ENCODE measurements around the gene PLEK. TPM values are rescaled to one million over a fixed set of nuclear protein-coding genes. Genes with fewer than 3 reads are reported as not detected.

Gene PLEK
- total RNA-seq, 1 experiment from 2014 or later, result 232 TPM

DNA sequence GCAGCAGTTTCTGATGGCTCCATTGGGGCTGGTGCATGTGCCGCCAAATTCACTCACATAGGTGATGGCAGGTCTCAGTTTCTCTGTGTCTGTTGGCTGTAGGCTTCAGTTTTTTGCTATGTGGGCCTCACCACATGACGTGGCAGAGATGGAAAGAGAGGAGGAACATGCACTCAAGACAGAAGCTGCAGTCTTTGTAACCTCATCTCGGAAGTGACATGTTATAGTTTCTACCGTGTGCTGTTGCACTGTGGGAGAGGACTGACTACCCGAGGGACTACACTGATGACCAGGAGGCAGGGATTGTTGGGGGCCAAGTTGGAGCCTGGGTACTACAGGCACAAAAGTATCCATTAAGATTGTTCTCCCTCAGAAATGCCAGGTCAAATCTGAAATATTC is 36.2 kb upstream of the PLEK start:
- Histone ChIP-seq H3K36me3 (ENCODE audit: insufficient read depth, low read length) (no peaks in the 10 kb centered on the region), H3K79me2 (ENCODE audit: low read length) (no peaks in the 10 kb centered on the region), H3K4me2 (ENCODE audit: low read depth, low read length, poor library complexity, severe bottlenecking) (no peak overlapping the region), H3K9me2 (replicated peaks; ENCODE audit: insufficient read depth, low read length) (no peaks in the 10 kb centered on the region), H3K27ac (ENCODE audit: low read length) (no peak overlapping the region), H3K9ac (ENCODE audit: low read length) (no peak overlapping the region), H3K27me3 (ENCODE audit: low read length) (no peaks in the 10 kb centered on the region), H3K4me1 (ENCODE audit: low read length) (no peaks in the 10 kb centered on the region), H3K9me3 (ENCODE audit: low read length) (no peaks in the 10 kb centered on the region), H3K4me3 (ENCODE audit: low read length) (no peak overlapping the region), H4K20me1 (ENCODE audit: insufficient read depth, low read depth, low read length) (no peaks in the 10 kb centered on the region), H2AFZ (ENCODE audit: low read length) (no peak overlapping the region)
- DNase-seq, result no peak

DNA sequence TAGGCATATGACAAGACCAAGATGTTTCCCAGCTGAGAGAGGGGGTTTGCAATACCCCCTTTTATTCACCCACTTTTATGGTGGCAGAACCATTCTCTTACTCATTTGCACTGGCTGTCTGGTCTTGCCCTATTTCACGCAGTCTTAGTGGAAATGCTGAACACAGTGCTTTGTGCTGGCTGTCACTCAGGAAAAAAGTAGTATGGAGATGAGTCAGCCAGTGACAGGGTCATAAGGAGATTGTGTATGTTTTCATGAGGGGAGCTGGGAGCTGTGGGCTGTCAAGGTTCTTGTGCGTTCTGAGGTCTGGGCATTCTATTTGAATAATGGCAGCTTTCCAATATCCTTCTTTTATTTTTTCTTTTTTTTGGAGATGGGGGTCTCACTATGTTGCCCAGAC is 34.4 kb upstream of the PLEK start:
- no peak overlapping the region for H3K4me2 ChIP-seq (ENCODE audit: low read depth, low read length, poor library complexity, severe bottlenecking)

DNA sequence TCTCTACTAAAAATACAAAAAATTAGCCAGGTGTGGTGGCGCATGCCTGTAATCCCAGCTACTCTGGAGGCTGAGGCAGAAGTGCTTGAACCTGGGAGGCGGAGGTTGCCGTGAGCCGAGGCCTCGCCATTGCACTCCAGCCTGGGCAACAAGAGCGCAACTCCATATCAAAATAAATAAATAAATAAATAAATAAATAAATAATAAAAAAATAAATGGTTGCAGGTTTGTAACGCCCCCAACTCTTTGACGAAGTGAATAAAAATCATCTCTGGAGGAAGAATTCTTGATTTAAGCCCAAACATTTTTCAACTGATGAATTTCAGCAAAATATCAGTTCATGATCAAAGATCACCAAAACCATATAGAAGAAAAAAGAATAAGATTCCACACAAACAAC is 32.1 kb upstream of the PLEK start:
- Histone ChIP-seq H3K36me3 (ENCODE audit: insufficient read depth, low read length) (no peaks in the 10 kb centered on the region), H3K79me2 (ENCODE audit: low read length) (no peaks in the 10 kb centered on the region), H3K9me3 (ENCODE audit: low read length) (no peaks in the 10 kb centered on the region), H3K27me3 (ENCODE audit: low read length) (no peaks in the 10 kb centered on the region), H3K27ac (ENCODE audit: low read length) (no peak overlapping the region), H4K20me1 (ENCODE audit: insufficient read depth, low read depth, low read length) (no peaks in the 10 kb centered on the region), H2AFZ (ENCODE audit: low read length) (no peak overlapping the region), H3K9ac (ENCODE audit: low read length) (no peak overlapping the region), H3K9me2 (replicated peaks; ENCODE audit: insufficient read depth, low read length) (no peaks in the 10 kb centered on the region), H3K4me3 (ENCODE audit: low read length) (no peak overlapping the region), H3K4me2 (ENCODE audit: low read depth, low read length, poor library complexity, severe bottlenecking) (no peak overlapping the region), H3K4me1 (ENCODE audit: low read length) (peaks cover 5% of the 10 kb centered on the region)
- DNase-seq, result no peak

More for the DNA sequence above, 34.4 kb upstream of the PLEK start:
- Histone ChIP-seq H3K27me3 (ENCODE audit: low read length) (no peaks in the 10 kb centered on the region), H3K9me2 (replicated peaks; ENCODE audit: insufficient read depth, low read length) (no peaks in the 10 kb centered on the region), H2AFZ (ENCODE audit: low read length) (no peak overlapping the region), H3K4me3 (ENCODE audit: low read length) (no peak overlapping the region), H3K9ac (ENCODE audit: low read length) (no peak overlapping the region), H3K4me1 (ENCODE audit: low read length) (no peaks in the 10 kb centered on the region), H3K79me2 (ENCODE audit: low read length) (no peaks in the 10 kb centered on the region), H3K27ac (ENCODE audit: low read length) (no peak overlapping the region), H3K9me3 (ENCODE audit: low read length) (no peaks in the 10 kb centered on the region), H4K20me1 (ENCODE audit: insufficient read depth, low read depth, low read length) (no peaks in the 10 kb centered on the region), H3K36me3 (ENCODE audit: insufficient read depth, low read length) (no peaks in the 10 kb centered on the region)
- no peak for DNase-seq

DNA sequence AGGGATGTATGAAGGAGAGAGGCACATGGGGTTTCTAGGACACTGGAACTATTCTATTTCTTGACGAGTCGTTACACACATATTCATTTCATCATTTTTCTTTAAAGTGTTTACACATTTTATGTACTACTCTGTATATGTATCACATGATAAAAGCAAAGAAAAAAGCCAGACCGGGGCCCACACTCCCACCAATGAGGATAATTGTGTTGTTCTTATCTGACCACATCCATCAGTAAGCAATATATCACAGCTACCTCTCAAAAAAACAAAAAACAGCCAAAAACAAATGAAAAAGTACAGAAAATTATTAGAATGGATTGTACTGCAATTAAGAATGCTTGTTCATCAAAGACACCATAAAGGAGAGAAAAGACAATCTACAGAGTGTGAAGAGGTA is 31.2 kb upstream of the PLEK start:
- H3K9me2 ChIP-seq (replicated peaks; ENCODE audit: insufficient read depth, low read length), result no peaks in the 10 kb centered on the region
- no peak for DNase-seq
- no peak overlapping the region for H3K4me3 ChIP-seq (ENCODE audit: low read length)
- H3K9ac ChIP-seq (ENCODE audit: low read length), result no peak overlapping the region
- H3K9me3 ChIP-seq (ENCODE audit: low read length), result no peaks in the 10 kb centered on the region
- H3K27me3 ChIP-seq (ENCODE audit: low read length), result no peaks in the 10 kb centered on the region
- H2AFZ ChIP-seq (ENCODE audit: low read length), result no peak overlapping the region
- H4K20me1 ChIP-seq (ENCODE audit: insufficient read depth, low read depth, low read length), result no peaks in the 10 kb centered on the region
- no peaks in the 10 kb centered on the region for H3K36me3 ChIP-seq (ENCODE audit: insufficient read depth, low read length)
- H3K27ac ChIP-seq (ENCODE audit: low read length), result no peak overlapping the region
- H3K4me2 ChIP-seq (ENCODE audit: low read depth, low read length, poor library complexity, severe bottlenecking), result no peak overlapping the region
- H3K79me2 ChIP-seq (ENCODE audit: low read length), result no peaks in the 10 kb centered on the region
- peaks cover 5% of the 10 kb centered on the region for H3K4me1 ChIP-seq (ENCODE audit: low read length)

DNA sequence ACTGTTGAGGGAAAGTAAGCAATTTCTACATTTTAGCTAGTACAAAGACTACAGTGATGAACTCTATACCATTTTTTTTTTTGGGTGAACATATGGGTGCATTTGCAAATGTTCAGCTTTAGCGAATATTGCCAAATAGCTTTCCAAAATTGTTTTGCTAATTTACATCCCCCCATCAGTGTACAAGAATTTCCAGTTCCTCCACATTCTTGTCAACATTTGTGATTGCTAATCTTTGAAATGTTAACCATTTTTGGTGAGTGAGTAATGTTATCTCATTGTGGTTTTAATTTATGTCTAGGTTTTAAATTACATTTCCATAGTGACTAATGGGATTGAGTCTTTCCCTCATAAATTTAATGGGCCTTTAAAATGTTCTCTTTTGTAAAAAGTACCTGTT is 28.9 kb upstream of the PLEK start:
- H3K4me3 ChIP-seq (ENCODE audit: low read length), result no peak overlapping the region
- H2AFZ ChIP-seq (ENCODE audit: low read length), result no peak overlapping the region
- H3K9me2 ChIP-seq (replicated peaks; ENCODE audit: insufficient read depth, low read length), result no peaks in the 10 kb centered on the region
- no peak overlapping the region for H3K27ac ChIP-seq (ENCODE audit: low read length)
- no peak overlapping the region for H3K9ac ChIP-seq (ENCODE audit: low read length)
- H3K79me2 ChIP-seq (ENCODE audit: low read length), result no peaks in the 10 kb centered on the region
- H3K27me3 ChIP-seq (ENCODE audit: low read length), result no peaks in the 10 kb centered on the region
- H4K20me1 ChIP-seq (ENCODE audit: insufficient read depth, low read depth, low read length), result no peaks in the 10 kb centered on the region
- H3K9me3 ChIP-seq (ENCODE audit: low read length), result no peaks in the 10 kb centered on the region
- DNase-seq, result no peak
- no peak overlapping the region for H3K4me2 ChIP-seq (ENCODE audit: low read depth, low read length, poor library complexity, severe bottlenecking)
- no peaks in the 10 kb centered on the region for H3K36me3 ChIP-seq (ENCODE audit: insufficient read depth, low read length)
- H3K4me1 ChIP-seq (ENCODE audit: low read length), result peaks cover 5% of the 10 kb centered on the region

DNA sequence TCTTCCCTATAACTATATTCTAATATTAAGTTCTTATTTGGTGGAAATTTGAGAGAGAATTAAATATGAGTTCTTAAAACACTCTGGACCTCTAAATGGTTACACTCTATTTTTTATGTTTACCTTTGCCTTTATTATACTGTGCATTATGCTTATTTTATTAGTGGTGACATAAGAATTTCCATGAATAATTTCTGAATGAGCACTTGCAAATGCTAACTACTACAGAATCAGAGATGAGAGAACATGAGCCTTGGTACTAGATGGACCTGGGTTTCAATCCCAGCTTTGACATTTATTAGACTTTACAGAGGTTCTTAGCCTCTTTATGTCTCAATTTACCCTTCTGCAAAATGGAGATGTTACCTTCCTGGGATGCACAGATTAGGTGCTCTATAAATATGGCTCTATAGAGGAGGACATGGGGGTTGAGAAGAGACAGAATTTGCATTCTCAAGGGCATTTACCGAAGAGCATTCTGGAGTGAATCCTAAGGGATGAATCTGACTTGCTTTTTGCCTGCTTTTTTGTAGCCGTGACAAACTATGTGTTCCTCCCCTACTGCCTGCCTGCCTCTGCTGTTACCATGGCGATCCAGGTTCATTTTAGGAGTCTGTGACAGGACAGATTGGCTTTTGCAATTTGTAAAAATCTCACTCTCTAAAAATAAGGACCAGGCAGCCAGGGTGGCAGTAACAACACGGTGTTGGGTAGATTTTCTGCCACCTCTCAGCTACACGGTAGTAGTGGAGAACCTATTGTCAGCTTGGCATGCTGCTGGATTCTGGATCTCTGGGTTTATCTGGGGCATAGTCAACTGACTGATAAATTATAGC is 24.6 kb upstream of the PLEK start:
- H3K79me2 ChIP-seq (ENCODE audit: low read length), result no peaks in the 10 kb centered on the region

DNA sequence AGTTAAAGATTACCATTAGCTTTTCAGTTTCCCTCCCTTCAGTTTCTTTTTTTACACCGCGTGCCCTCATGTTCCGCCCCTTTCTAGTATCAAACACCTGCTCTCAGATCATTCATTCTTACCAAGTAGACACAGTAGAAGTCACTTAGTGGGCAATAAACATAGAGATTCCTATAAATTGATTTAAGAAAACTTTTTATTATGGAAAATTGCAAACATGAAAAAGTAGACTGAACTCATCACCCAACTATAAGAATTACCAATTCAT is 24.1 kb upstream of the PLEK start:
- Histone ChIP-seq H3K9me3 (ENCODE audit: low read length) (no peaks in the 10 kb centered on the region), H3K9ac (ENCODE audit: low read length) (no peak overlapping the region), H2AFZ (ENCODE audit: low read length) (no peak overlapping the region), H4K20me1 (ENCODE audit: insufficient read depth, low read depth, low read length) (no peaks in the 10 kb centered on the region), H3K27ac (ENCODE audit: low read length) (no peak overlapping the region), H3K36me3 (ENCODE audit: insufficient read depth, low read length) (no peaks in the 10 kb centered on the region), H3K27me3 (ENCODE audit: low read length) (no peaks in the 10 kb centered on the region), H3K79me2 (ENCODE audit: low read length) (no peaks in the 10 kb centered on the region), H3K9me2 (replicated peaks; ENCODE audit: insufficient read depth, low read length) (no peaks in the 10 kb centered on the region), H3K4me1 (ENCODE audit: low read length) (peaks cover 11% of the 10 kb centered on the region), H3K4me3 (ENCODE audit: low read length) (no peak overlapping the region), H3K4me2 (ENCODE audit: low read depth, low read length, poor library complexity, severe bottlenecking) (no peak overlapping the region)
- DNase-seq, result no peak

More for the DNA sequence above, 24.6 kb upstream of the PLEK start:
- Histone ChIP-seq H3K9me3 (ENCODE audit: low read length) (no peaks in the 10 kb centered on the region), H3K36me3 (ENCODE audit: insufficient read depth, low read length) (no peaks in the 10 kb centered on the region), H3K27ac (ENCODE audit: low read length) (no peak overlapping the region), H3K4me1 (ENCODE audit: low read length) (peaks cover 11% of the 10 kb centered on the region), H4K20me1 (ENCODE audit: insufficient read depth, low read depth, low read length) (no peaks in the 10 kb centered on the region), H3K9ac (ENCODE audit: low read length) (no peak overlapping the region), H2AFZ (ENCODE audit: low read length) (no peak overlapping the region), H3K27me3 (ENCODE audit: low read length) (no peaks in the 10 kb centered on the region), H3K4me2 (ENCODE audit: low read depth, low read length, poor library complexity, severe bottlenecking) (no peak overlapping the region), H3K4me3 (ENCODE audit: low read length) (no peak overlapping the region), H3K9me2 (replicated peaks; ENCODE audit: insufficient read depth, low read length) (no peaks in the 10 kb centered on the region)
- DNase-seq, result no peak

DNA sequence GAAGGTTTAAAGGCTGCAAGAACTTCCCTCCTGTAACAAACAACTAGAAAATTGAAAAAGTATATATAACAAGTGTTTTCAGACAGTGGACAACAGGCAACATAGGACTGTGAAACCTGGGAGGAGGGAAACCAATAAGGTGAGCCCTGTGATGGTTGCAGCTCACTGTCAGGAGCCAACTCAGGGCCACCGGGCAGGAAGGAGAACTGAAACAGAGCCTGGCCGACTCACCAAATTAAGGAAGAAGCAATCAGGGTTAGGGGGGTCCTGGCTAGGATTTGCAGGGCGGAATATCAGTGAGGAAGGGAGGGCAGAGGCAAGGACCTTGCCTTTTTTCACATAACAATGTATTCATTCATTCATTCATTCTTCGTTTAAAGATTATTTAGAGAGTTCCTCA is 23.5 kb upstream of the PLEK start:
- Histone ChIP-seq H3K9ac (ENCODE audit: low read length) (no peak overlapping the region), H3K36me3 (ENCODE audit: insufficient read depth, low read length) (no peaks in the 10 kb centered on the region), H3K9me3 (ENCODE audit: low read length) (no peaks in the 10 kb centered on the region), H4K20me1 (ENCODE audit: insufficient read depth, low read depth, low read length) (no peaks in the 10 kb centered on the region), H3K27me3 (ENCODE audit: low read length) (no peaks in the 10 kb centered on the region), H2AFZ (ENCODE audit: low read length) (no peak overlapping the region; the same call in 1 of the 2 replicates), H3K4me2 (ENCODE audit: low read depth, low read length, poor library complexity, severe bottlenecking) (no peak overlapping the region), H3K9me2 (replicated peaks; ENCODE audit: insufficient read depth, low read length) (no peaks in the 10 kb centered on the region), H3K27ac (ENCODE audit: low read length) (no peak overlapping the region), H3K4me1 (ENCODE audit: low read length) (peaks cover 11% of the 10 kb centered on the region), H3K79me2 (ENCODE audit: low read length) (no peaks in the 10 kb centered on the region), H3K4me3 (ENCODE audit: low read length) (no peak overlapping the region)
- peak; percentile 52 for DNase-seq
